Measurements from ENCODE around the gene DNAJC22. TPM values are rescaled to one million over a fixed set of nuclear protein-coding genes. Genes with fewer than 3 reads are reported as not detected.

DNAJC22 gene
- total and polyA plus RNA-seq, 11 donors: 0.08 to 4.4 (median 0.52) TPM; not detected in 4

DNA sequence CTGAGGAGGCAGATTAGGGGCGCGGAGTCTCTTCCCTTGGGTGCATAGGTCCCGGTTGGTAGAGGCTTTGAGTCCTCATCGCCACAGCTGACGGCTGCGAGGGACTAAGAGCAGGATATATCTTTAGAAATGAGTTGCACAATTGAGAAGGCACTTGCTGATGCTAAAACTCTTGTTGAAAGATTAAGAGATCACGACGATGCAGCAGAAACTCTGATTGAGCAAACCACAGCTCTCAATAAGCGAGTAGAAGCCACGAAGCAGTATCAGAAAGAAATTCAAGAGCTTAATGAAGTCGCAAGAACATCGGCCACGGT lies 42.7 kb downstream of the DNAJC22 start:
- intact Hi-C loops (cut with DNase I): no loop called here
- TF ChIP-seq, protein P1, sequence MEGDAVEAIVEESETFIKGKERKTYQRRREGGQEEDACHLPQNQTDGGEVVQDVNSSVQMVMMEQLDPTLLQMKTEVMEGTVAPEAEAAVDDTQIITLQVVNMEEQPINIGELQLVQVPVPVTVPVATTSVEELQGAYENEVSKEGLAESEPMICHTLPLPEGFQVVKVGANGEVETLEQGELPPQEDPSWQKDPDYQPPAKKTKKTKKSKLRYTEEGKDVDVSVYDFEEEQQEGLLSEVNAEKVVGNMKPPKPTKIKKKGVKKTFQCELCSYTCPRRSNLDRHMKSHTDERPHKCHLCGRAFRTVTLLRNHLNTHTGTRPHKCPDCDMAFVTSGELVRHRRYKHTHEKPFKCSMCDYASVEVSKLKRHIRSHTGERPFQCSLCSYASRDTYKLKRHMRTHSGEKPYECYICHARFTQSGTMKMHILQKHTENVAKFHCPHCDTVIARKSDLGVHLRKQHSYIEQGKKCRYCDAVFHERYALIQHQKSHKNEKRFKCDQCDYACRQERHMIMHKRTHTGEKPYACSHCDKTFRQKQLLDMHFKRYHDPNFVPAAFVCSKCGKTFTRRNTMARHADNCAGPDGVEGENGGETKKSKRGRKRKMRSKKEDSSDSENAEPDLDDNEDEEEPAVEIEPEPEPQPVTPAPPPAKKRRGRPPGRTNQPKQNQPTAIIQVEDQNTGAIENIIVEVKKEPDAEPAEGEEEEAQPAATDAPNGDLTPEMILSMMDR (IDR thresholded peaks at IDR 0.05): no peak
- TF ChIP-seq POLR2A (IDR thresholded peaks at IDR 0.05): no peak
- ATAC-seq: no peak
- 86 to 92% (median 89%) methylated on average over 13 of the region's 13 CpGs for WGBS, 4 donors
- no peak for DNase-seq
- H3K9me3 ChIP-seq: no peaks in the 10 kb centered on the region
- H3K36me3 ChIP-seq: no peaks in the 10 kb centered on the region
- H3K27me3 ChIP-seq: no peaks in the 10 kb centered on the region
- no peak overlapping the region for H3K4me3 ChIP-seq
- H3K27ac ChIP-seq: no peak overlapping the region
- no peaks in the 10 kb centered on the region for H3K4me1 ChIP-seq

DNA sequence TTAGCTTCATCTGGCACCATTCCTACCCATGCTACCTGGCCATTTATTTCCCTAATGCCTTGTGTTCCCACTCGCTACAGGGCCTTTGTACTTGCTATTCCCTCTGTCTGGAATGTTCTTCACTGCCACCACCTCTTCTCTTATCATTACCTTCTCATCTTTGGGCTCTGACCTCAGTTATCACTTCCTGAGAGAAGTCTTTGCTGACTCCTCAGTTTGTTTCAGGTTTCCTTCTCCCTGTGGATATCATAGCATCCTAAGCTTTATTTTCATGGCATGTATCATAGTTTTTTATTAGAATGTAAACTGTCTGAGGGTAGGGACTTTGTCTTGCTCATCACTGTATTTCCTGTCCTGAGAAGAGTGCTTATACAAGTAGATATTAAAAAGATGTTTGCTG lies 50.3 kb downstream of the DNAJC22 start:
- no peaks in the 10 kb centered on the region for H3K4me1 ChIP-seq
- H3K4me3 ChIP-seq: no peak overlapping the region
- TF ChIP-seq, protein P1 (IDR thresholded peaks at IDR 0.05): no peak
- TF ChIP-seq POLR2A (IDR thresholded peaks at IDR 0.05): no peak
- ATAC-seq: no peak
- no peaks in the 10 kb centered on the region for H3K27me3 ChIP-seq
- H3K36me3 ChIP-seq: no peaks in the 10 kb centered on the region
- intact Hi-C loops (cut with DNase I): no loop called here
- WGBS, 4 donors: 96 to 100% (median 97%) methylated on average over 1 of the region's 1 CpG
- DNase-seq: no peak
- H3K27ac ChIP-seq: no peak overlapping the region
- H3K9me3 ChIP-seq: peaks cover 0 to 6% (median 0%) of the 10 kb centered on the region in 12 donors

DNA sequence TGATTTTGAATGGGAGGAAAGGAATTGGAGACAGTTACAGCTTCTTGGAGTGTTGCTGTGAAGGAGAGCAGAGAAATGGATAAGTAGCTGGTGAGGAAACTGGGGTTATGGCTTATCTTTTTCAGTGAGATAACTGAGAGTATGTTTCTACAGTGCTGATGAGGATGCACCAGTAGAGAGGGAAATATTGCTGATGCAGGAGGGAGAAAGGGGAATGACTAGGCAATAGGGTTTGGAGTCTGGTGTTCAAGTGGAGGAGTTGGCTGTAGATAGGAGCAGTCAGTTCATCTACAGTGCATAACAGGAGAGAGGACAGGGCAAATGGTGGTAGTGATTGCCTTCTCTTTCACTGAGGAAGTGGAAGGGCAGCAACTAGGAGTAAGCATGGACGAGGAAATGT lies 53.6 kb downstream of the DNAJC22 start:
- Histone ChIP-seq H3K4me1 (no peaks in the 10 kb centered on the region), H3K36me3 (no peaks in the 10 kb centered on the region), H3K27ac (no peak overlapping the region), H3K4me3 (no peak overlapping the region), H3K27me3 (no peaks in the 10 kb centered on the region), H3K9me3 (no peaks in the 10 kb centered on the region)
- ATAC-seq (no peak), DNase-seq (no peak)
- TF ChIP-seq, protein P1 (IDR thresholded peaks at IDR 0.05): no peak
- TF ChIP-seq POLR2A (IDR thresholded peaks at IDR 0.05): no peak
- intact Hi-C loops (cut with DNase I): no loop called here
- WGBS, 4 donors: 79 to 87% (median 84%) methylated on average over 1 of the region's 1 CpG

Other genes with a start within 250 kb of the DNAJC22 start
- 10 to 100 TPM; 10.4 to 43.5 (median 27.9) TPM for gene LMBR1L, start 236.0 kb upstream of the DNAJC22 start, total RNA-seq
- gene LMBR1L, start 236.0 kb upstream of the DNAJC22 start, polyA plus RNA-seq: 10 to 100 TPM; 17.2 to 23.7 TPM
- 100 to 1,000 TPM; 242 to 966 (median 464) TPM for gene TUBA1B, start 215.5 kb upstream of the DNAJC22 start, total RNA-seq
- gene TUBA1B, start 215.5 kb upstream of the DNAJC22 start, polyA plus RNA-seq: 1,000 to 10,000 TPM in 1 of 2 donors, 100 to 1,000 TPM in 1; 189 to 1,651 TPM
- 100 to 1,000 TPM; 122 to 280 (median 184) TPM for gene TUBA1A, start 157.8 kb upstream of the DNAJC22 start, total RNA-seq
- 100 to 1,000 TPM in 1 of 2 donors, 10 to 100 TPM in 1; 71.5 to 238 TPM for gene TUBA1A, start 157.8 kb upstream of the DNAJC22 start, polyA plus RNA-seq
- gene TUBA1C, start 81.8 kb upstream of the DNAJC22 start, total RNA-seq: 100 to 1,000 TPM in 2 of 9 donors, 10 to 100 TPM in 7; 35.2 to 298 (median 68.8) TPM
- 100 to 1,000 TPM in 1 of 2 donors, 10 to 100 TPM in 1; 45.3 to 554 TPM for gene TUBA1C, start 81.8 kb upstream of the DNAJC22 start, polyA plus RNA-seq
- under 1 TPM in 4 of 9 donors, not detected in 5; 0.36 to 0.70 (median 0.54) TPM for gene PRPH, start 51.7 kb upstream of the DNAJC22 start, total RNA-seq
- under 1 TPM; 0.11 to 0.27 TPM for gene PRPH, start 51.7 kb upstream of the DNAJC22 start, polyA plus RNA-seq
- 1 to 10 TPM in 2 of 9 donors, under 1 TPM in 4, not detected in 3; 0.33 to 6.4 (median 0.85) TPM for gene TROAP, start 23.6 kb upstream of the DNAJC22 start, total RNA-seq
- gene TROAP, start 23.6 kb upstream of the DNAJC22 start, polyA plus RNA-seq: under 1 TPM in 1 of 2 donors, not detected in 1; 0.11 TPM
- not detected for gene C1QL4, start 9.7 kb upstream of the DNAJC22 start, total RNA-seq
- not detected for gene C1QL4, start 9.7 kb upstream of the DNAJC22 start, polyA plus RNA-seq
- gene SPATS2, start 20.6 kb downstream of the DNAJC22 start, total RNA-seq: 1 to 10 TPM; 3.0 to 9.1 (median 4.8) TPM
- 1 to 10 TPM; 6.7 TPM for gene SPATS2, start 20.6 kb downstream of the DNAJC22 start, polyA plus RNA-seq
- 1 to 10 TPM in 3 of 9 donors, under 1 TPM in 6; 0.19 to 2.2 (median 0.40) TPM for gene KCNH3, start 192.1 kb downstream of the DNAJC22 start, total RNA-seq
- under 1 TPM; 0.14 to 0.42 TPM for gene KCNH3, start 192.1 kb downstream of the DNAJC22 start, polyA plus RNA-seq
- gene MCRS1, start 221.3 kb downstream of the DNAJC22 start, total RNA-seq: 100 to 1,000 TPM in 3 of 9 donors, 10 to 100 TPM in 6; 70.0 to 122 (median 88.3) TPM
- gene MCRS1, start 221.3 kb downstream of the DNAJC22 start, polyA plus RNA-seq: 10 to 100 TPM; 64.2 to 80.3 TPM

All from heart left ventricle (tissue), 16 donors.